Endothelial cell of umbilical vein (primary cell): ENCODE results near the gene CAMSAP1. TPM values are rescaled to one million over a fixed set of nuclear protein-coding genes. Genes with fewer than 3 reads are reported as not detected.

Source experiments
- BruUV-seq: library from RNA; stranded (reverse); fragments of 400-500 nt; replicated peaks from 2 replicates; lab custom pipeline; 2021; lab: Mats Ljungman, UMichigan
- CTCF ChIA-PET: fragments of 300-600, 350-600 bp; sonication (Branson Sonifier 250); formaldehyde crosslinking; loops from one replicate; lab custom pipeline; 2021; ENCODE audit warnings: antibody characterized with exemption, inconsistent platforms; lab: Charles Lee
- POLR2A ChIA-PET: fragments of 300-600, 350-600 bp; sonication (Branson Sonifier 250); formaldehyde crosslinking; loops from one replicate; lab custom pipeline; 2021; ENCODE audit warnings: antibody characterized with exemption, inconsistent platforms; lab: Charles Lee
- DNase-seq: peaks from one replicate; pipeline ENCODE4 v3.0.0-alpha.2; 2011; ENCODE audit warnings: low read depth, low spot score
- FAIRE-seq: peaks from 2 replicates; lab custom pipeline; 2011; peaks lifted over from hg19 to GRCh38; lab: Jason Lieb, UNC
- H2AFZ ChIP-seq: 2 replicates; pipeline ENCODE4 v1.6.0; 2012; ENCODE audit warnings: low read depth, low read length, control low read depth, inconsistent platforms
- H3K27ac ChIP-seq: 2 replicates; pipeline ENCODE4 v1.5.1; 2011; ENCODE audit warnings: low read depth, mild to moderate bottlenecking, control low read depth, low read length, moderate library complexity; ENCODE audit not compliant: insufficient read depth
- H3K27me3 ChIP-seq, 2 experiments: 2 replicates each; pipeline versions ENCODE4 v1.6.0 to v1.6.1; 2011; ENCODE audit warnings: low read length in 2 of 2, mixed read lengths in 1 of 2; ENCODE audit not compliant: control insufficient read depth in 2 of 2, insufficient read depth in 2 of 2
- H3K36me3 ChIP-seq, 2 experiments: 2 replicates in 1 of 2; 3 replicates in 1 of 2; pipeline ENCODE4 v1.5.1; 2011; ENCODE audit warnings: low read length in 2 of 2, mild to moderate bottlenecking in 1 of 2, moderate library complexity in 1 of 2; ENCODE audit not compliant: control insufficient read depth in 2 of 2, insufficient read depth in 2 of 2; ENCODE audit errors: extremely low read depth in 1 of 2
- H3K4me1 ChIP-seq: 3 replicates; pipeline ENCODE4 v1.5.1; 2011; ENCODE audit warnings: mild to moderate bottlenecking, low read length; ENCODE audit not compliant: control insufficient read depth, insufficient read depth; ENCODE audit errors: extremely low read depth
- H3K4me2 ChIP-seq: 2 replicates; pipeline ENCODE4 v1.6.1; 2011; ENCODE audit warnings: low read length, control low read depth, mixed read lengths; ENCODE audit not compliant: insufficient read depth
- H3K4me3 ChIP-seq, 3 experiments: fragments of 200-600 bp in 1 of 3; sonication (generic), shearing (Covaris generic) in 1 of 3; replicated peaks in 1 of 3; 2 replicates each; pipeline ENCODE4 v1.5.1; 2011 to 2016; ENCODE audit warnings: control low read depth in 3 of 3, low read length in 3 of 3, mild to moderate bottlenecking in 2 of 3, inconsistent platforms in 1 of 3, low read depth in 1 of 3, moderate library complexity in 1 of 3; ENCODE audit not compliant: insufficient read depth in 1 of 3
- H3K79me2 ChIP-seq: 2 replicates; pipeline ENCODE4 v1.6.0; 2012; ENCODE audit warnings: low read length, inconsistent platforms; ENCODE audit not compliant: control insufficient read depth, insufficient read depth
- H3K9ac ChIP-seq: replicated peaks from 2 replicates; pipeline ENCODE3; 2011; ENCODE audit warnings: low read length, control low read depth; ENCODE audit not compliant: insufficient read depth; ENCODE audit errors: extremely low read depth
- H3K9me1 ChIP-seq: replicated peaks from 3 replicates; pipeline ENCODE4 v1.6.0; 2011; ENCODE audit warnings: mild to moderate bottlenecking, low read length; ENCODE audit not compliant: control insufficient read depth, insufficient read depth; ENCODE audit errors: extremely low read depth
- H3K9me3 ChIP-seq: replicated peaks from 2 replicates; pipeline ENCODE4 v1.5.1; 2012; ENCODE audit warnings: low read length, inconsistent platforms; ENCODE audit not compliant: control insufficient read depth, insufficient read depth
- H4K20me1 ChIP-seq: replicated peaks from 2 replicates; pipeline ENCODE3; 2011; ENCODE audit warnings: mild to moderate bottlenecking, low read length; ENCODE audit not compliant: control insufficient read depth, insufficient read depth; ENCODE audit errors: extremely low read depth
- CTCF ChIP-seq, 2 donors: IDR thresholded peaks; 1 replicate in 1 of 2; 2 replicates in 1 of 2; pipeline ENCODE4 v1.5.1; 2011; ENCODE audit warnings: low read length in 2 of 2, mild to moderate bottlenecking in 2 of 2, moderate library complexity in 2 of 2, control low read depth in 1 of 2, inconsistent platforms in 1 of 2, low read depth in 1 of 2; ENCODE audit not compliant: insufficient read depth in 1 of 2; ENCODE audit errors: extremely low read depth in 1 of 2
- EZH2 ChIP-seq: IDR thresholded peaks from 2 replicates; pipeline ENCODE4 v1.6.1; 2012; ENCODE audit warnings: borderline replicate concordance, low read depth, mild to moderate bottlenecking, moderate library complexity, low read length, inconsistent platforms; ENCODE audit not compliant: severe bottlenecking
- FOS ChIP-seq: IDR thresholded peaks from 2 replicates; pipeline ENCODE4 v1.6.1; 2011; ENCODE audit warnings: mild to moderate bottlenecking, low read length, moderate library complexity, borderline replicate concordance; ENCODE audit not compliant: insufficient read depth
- GATA2 ChIP-seq: IDR thresholded peaks from 2 replicates; pipeline ENCODE4 v1.7.0; 2011; ENCODE audit warnings: low read depth, mild to moderate bottlenecking, moderate library complexity, mixed read lengths, low read length; ENCODE audit not compliant: insufficient read length, insufficient read depth
- JUN ChIP-seq: IDR thresholded peaks from 2 replicates; pipeline ENCODE4 v1.6.1; 2011; ENCODE audit warnings: borderline replicate concordance, low read depth; ENCODE audit not compliant: insufficient read length, insufficient read depth
- MYC ChIP-seq: IDR thresholded peaks from one replicate; pipeline ENCODE4 v1.6.1; 2011; ENCODE audit warnings: mild to moderate bottlenecking, low read depth, low read length
- POLR2A ChIP-seq: IDR thresholded peaks from 2 replicates; pipeline ENCODE4 v1.6.1; 2012; ENCODE audit warnings: low read depth, mild to moderate bottlenecking, control low read depth, low read length
- POLR2AphosphoS5 ChIP-seq: IDR thresholded peaks from 2 replicates; pipeline ENCODE4 v1.6.1; 2012; ENCODE audit warnings: low read depth, mild to moderate bottlenecking, control low read depth, low read length, moderate library complexity; ENCODE audit not compliant: insufficient read depth
- dilution Hi-C: fragments of 300-500 bp; cut with MboI; formaldehyde crosslinking; loops from one replicate; pipeline ENCODE4 v1.15.0; 2019; ENCODE audit warnings: low sequenced_read_pairs; ENCODE audit not compliant: extremely low pct_ligation_motif_present
- intact Hi-C: fragments of 100-400 bp; cut with micrococcal nuclease; formaldehyde crosslinking; loops from one replicate; pipeline ENCODE4 v1.10.0; 2022
- polyA plus RNA-seq, 4 experiments: library from polyadenylated mRNA; depleted of rRNA in 3 of 4; stranded (reverse) in 3 of 4; unstranded in 1 of 4; fragments of >200 nt; gene quantifications; 2 replicates each; pipeline versions ENCODE4 v1.2.1 to v1.2.3, GENCODE V29; 2011 to 2012; ENCODE audit warnings: missing spikeins in 1 of 4
- total RNA-seq: library from RNA; stranded (reverse); gene quantifications from 2 replicates; pipeline ENCODE4 v1.2.3, GENCODE V29; 2021
- TF ChIP-seq, protein P1 (sequence below): IDR thresholded peaks from 2 replicates; pipeline ENCODE4 v1.6.1; 2011; ENCODE audit not compliant: insufficient read depth, insufficient read length

CAMSAP1 gene
- total and polyA plus RNA-seq, 2 donors (not counting 3 experiments of a cell fraction or from before 2014, with no cell fraction given) = 8.1 to 25.5 TPM

GRCh38 chr9:135929656-135930445, 22.5 kb upstream of the CAMSAP1 start:
- Histone ChIP-seq H3K4me2 (no peak overlapping the region), H3K9me3 (no peaks in the 10 kb centered on the region), H3K27ac (no peak overlapping the region), H3K9me1 (no peaks in the 10 kb centered on the region), H3K4me1 (peaks cover 7% of the 10 kb centered on the region), H4K20me1 (no peaks in the 10 kb centered on the region), H3K79me2 (no peaks in the 10 kb centered on the region), H3K27me3 (no peaks in the 10 kb centered on the region), H3K36me3 (peaks cover 0 to 12% of the 10 kb centered on the region in 2 experiments), H2AFZ (no peak overlapping the region), H3K4me3 (no peak overlapping the region), H3K9ac (no peak overlapping the region)
- CTCF ChIA-PET = no interaction called here
- POLR2A ChIA-PET = no interaction called here
- no peak for TF ChIP-seq CTCF (IDR thresholded peaks at IDR 0.05; ENCODE audit: extremely low read depth in 1 of 2, insufficient read depth in 1 of 2, low read depth in 1 of 2, low read length in 2 of 2)
- TF ChIP-seq, protein P1, sequence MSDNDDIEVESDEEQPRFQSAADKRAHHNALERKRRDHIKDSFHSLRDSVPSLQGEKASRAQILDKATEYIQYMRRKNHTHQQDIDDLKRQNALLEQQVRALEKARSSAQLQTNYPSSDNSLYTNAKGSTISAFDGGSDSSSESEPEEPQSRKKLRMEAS = no peak
- TF ChIP-seq GATA2 = no peak
- no peak for TF ChIP-seq POLR2AphosphoS5
- no peak for TF ChIP-seq FOS
- no peak for TF ChIP-seq MYC
- no peak for TF ChIP-seq JUN
- no peak for TF ChIP-seq EZH2
- TF ChIP-seq POLR2A = no peak
- dilution Hi-C loops = no loop called here
- DNase-seq (no peak), FAIRE-seq (no peak)
- no TSS peak for BruUV-seq
- intact Hi-C loops = loop anchor here (10.0 kb wide), 1 partner anchor 325 kb away; no protein-coding TSS in a partner anchor
